H1 (cell line): ENCODE measurements around the gene PTTG1IP. TPM values are rescaled to one million over a fixed set of nuclear protein-coding genes. Genes with fewer than 3 reads are reported as not detected.

Source experiments
- BACH1 ChIP-seq: IDR thresholded peaks from 2 replicates; pipeline ENCODE4 v1.6.1; 2012; ENCODE audit warnings: low read length, improper control_type of control experiment
- CHD1 ChIP-seq: IDR thresholded peaks from 2 replicates; pipeline ENCODE4 v1.6.1; 2012; ENCODE audit warnings: low read depth, low read length, improper control_type of control experiment
- CHD7 ChIP-seq: fragments of 300-600 bp; sonication (generic); IDR thresholded peaks from 2 replicates; pipeline ENCODE4 v1.7.1; 2012; ENCODE audit warnings: low read length, moderate library complexity, mild to moderate bottlenecking, inconsistent platforms; ENCODE audit not compliant: insufficient replicate concordance
- FOSL1 ChIP-seq: IDR thresholded peaks from 2 replicates; pipeline ENCODE4 v1.6.1; 2011; ENCODE audit warnings: mild to moderate bottlenecking, low read depth, low read length, moderate library complexity; ENCODE audit not compliant: insufficient read depth
- GABPA ChIP-seq: IDR thresholded peaks from 2 replicates; pipeline ENCODE4 v1.6.1; 2011; ENCODE audit warnings: mild to moderate bottlenecking, low read length, moderate library complexity, borderline replicate concordance; ENCODE audit not compliant: insufficient read depth
- TAF1 ChIP-seq: IDR thresholded peaks from 2 replicates; pipeline ENCODE4 v1.6.1; 2011; ENCODE audit warnings: mild to moderate bottlenecking, low read depth, low read length
- polyA plus RNA-seq, 7 experiments: library from polyadenylated mRNA; depleted of rRNA in 3 of 7; stranded (reverse) in 5 of 7; unstranded in 2 of 7; fragments of >200 nt in 5 of 7; fragments of 200-250 nt in 2 of 7; gene quantifications; 1 replicate in 5 of 7; 2 replicates in 1 of 7; 4 replicates in 1 of 7; pipeline versions ENCODE4 v1.2.1 to v1.2.3, GENCODE V29; 2011 to 2013; ENCODE audit warnings: missing spikeins in 2 of 7, mixed read lengths in 2 of 7
- total RNA-seq: library from RNA; stranded (reverse); fragmentation: NEBNext Ultra II Directional; extraction: Animal tissue kit (Norgen Biotek cat#: 25700); gene quantifications from 2 replicates; pipeline ENCODE4 v1.2.1, GENCODE V29; 2021

Gene PTTG1IP
- total and polyA plus RNA-seq, 2 of the 8 experiments (the other 6 are each of a cell fraction or from before 2014, with no cell fraction given), result 90.8 to 130 TPM

DNA sequence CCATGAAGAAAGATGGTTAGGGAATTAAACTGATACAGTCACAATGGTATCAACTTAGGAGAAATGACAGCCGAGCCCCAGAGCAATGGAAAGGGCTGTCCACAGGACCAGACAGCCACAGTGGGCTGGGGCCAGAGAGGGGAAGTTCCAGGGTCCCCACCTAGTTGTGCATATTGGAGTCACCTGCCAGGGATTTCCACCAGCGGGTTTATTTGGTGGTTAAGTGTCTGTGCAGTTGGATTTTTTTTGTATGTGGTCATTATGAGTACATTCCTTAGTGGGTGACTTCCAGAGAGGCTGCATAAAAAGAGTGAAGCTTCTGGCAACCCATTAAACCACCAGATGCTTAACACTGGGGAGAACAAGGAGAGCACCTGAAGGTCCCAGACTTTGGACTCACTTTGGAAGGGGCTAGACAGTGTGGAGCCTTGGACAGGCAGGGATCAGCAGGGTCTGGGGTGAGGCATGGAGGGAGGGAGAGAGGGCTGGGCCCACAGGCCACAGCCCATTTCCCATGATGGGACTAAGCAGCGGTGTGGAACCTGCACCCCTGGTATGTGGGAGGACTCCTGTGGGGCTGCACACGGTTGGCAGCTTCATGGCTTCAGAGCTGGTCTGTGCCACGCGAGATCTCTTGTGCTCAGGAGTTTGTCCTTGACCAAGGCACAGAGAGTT, 7.8 kb upstream of the PTTG1IP start (continued):
- TF ChIP-seq CHD7 (no peak), CHD1 (no peak), TAF1 (no peak), GABPA (no peak), FOSL1 (no peak), BACH1 (no peak)
